Fibroblast of skin of abdomen (primary cell): ENCODE results near the gene PRTFDC1. TPM values are rescaled to one million over a fixed set of nuclear protein-coding genes. Genes with fewer than 3 reads are reported as not detected.
A peak's percentile ranks its signal among the peaks of the same experiment; 100 is the strongest.
"Not testable (repeated sequence)": the region's sequence is repeated elsewhere in the genome, so short reads cannot be mapped to it uniquely, and the experiment has no call there.

Experiments used
- DNase-seq: peaks from one replicate; pipeline ENCODE4 v3.0.0-alpha.2; 2013
- polyA plus RNA-seq, 2 experiments: library from polyadenylated mRNA; unstranded; fragments of 120-200 nt; gene quantifications; one replicate each; pipeline ENCODE4 v1.2.1, GENCODE V29; 2013; ENCODE audit not compliant: insufficient read length in 2 of 2

Gene PRTFDC1
- 15.0 TPM for polyA plus RNA-seq (2013, experiment 1 of 2; ENCODE audit: insufficient read length)
- 14.2 TPM for polyA plus RNA-seq (2013, experiment 2 of 2; ENCODE audit: insufficient read length)

DNA sequence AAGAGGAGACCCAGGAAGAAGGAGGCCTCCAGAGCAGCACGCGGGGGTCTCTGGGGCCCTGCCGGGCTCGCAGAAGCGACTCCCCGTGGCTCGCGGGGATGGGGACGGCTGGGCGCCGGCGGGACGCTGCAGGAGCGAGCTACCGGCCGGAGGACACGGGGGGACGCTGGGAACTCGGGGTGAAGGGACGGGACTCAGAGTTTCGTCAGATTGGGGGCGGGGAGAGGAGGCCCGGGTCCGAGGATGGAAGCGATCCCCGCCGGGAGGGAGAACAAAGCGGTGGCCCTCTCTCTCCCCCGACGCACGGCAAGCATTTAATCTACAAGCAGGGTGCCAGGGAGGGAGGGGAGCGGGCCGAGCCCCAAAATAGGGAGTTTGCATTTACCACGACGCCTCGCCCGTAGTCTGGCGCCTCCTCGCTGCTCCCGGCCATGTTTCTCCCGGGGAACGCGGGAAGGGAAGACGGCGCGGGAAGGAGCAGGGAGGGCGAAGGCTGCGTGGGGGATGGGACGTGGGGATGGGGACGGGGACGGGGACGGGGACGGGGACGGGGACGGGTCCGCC is at the start of gene PRTFDC1:
PRTFDC1 (minus strand) TSS at position 464 of the 564 bp plus-strand sequence; CDS start at position 433, 31 bp downstream.
- peak; percentile 49 for DNase-seq

- no peak for DNase-seq
These were observed 45.6 kb upstream of the PRTFDC1 start for GRCh38 chr10:24998044-24998443.

- peak; percentile 9 for DNase-seq
These were observed 42.7 kb upstream of the PRTFDC1 start for GRCh38 chr10:24995072-24995471.

GRCh38 chr10:24993237-24993958 is 41.0 kb upstream of the PRTFDC1 start:
- no peak for DNase-seq

- no peak for DNase-seq
These were observed 40.2 kb upstream of the PRTFDC1 start for GRCh38 chr10:24992512-24993133.

- DNase-seq: no peak
These were observed 38.9 kb upstream of the PRTFDC1 start for GRCh38 chr10:24991298-24991697.

GRCh38 chr10:24989867-24990266 is 37.5 kb upstream of the PRTFDC1 start:
- DNase-seq: no peak

DNA sequence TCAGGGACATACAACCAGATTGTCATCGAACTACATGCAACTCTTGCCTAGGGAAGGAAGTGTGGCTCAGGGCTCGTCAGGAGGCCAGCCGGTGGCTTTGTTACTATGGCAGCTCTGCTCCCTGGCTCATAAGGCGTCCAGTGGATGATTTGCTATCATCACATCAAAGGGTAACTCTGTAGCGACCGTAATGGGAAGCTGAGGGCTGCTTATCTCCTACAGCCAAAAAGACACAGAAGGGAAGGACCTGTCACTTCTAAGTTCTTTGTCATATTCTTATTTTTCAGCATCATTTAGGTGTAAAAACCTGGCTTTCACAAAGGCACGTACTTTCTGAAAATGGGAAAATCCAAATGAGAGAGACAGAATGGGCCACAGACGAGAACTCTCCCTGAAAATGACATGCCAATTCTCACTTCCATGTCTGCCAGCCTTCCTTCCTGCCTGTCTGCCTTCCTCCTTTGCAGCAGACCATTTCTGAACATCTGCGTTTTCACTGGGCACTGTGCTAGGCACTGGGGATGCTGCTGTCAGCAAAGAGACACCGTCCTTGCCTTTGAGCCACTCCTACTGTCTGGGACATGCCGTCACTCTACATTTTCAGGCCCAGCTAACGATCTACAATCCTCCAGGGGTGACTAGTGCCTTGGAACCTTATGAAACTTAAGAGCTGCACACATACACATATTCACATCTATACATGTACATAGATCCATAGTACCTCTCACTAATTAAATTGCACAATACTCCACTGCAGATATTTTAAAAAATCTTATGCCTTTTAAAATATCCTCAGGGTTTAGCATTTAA is 36.6 kb upstream of the PRTFDC1 start:
- no peak for DNase-seq

- DNase-seq: no peak
These were observed 32.5 kb upstream of the PRTFDC1 start for GRCh38 chr10:24984906-24985305.

- DNase-seq: peak; percentile 18
These were observed 31.5 kb upstream of the PRTFDC1 start for GRCh38 chr10:24983946-24984345.

DNA sequence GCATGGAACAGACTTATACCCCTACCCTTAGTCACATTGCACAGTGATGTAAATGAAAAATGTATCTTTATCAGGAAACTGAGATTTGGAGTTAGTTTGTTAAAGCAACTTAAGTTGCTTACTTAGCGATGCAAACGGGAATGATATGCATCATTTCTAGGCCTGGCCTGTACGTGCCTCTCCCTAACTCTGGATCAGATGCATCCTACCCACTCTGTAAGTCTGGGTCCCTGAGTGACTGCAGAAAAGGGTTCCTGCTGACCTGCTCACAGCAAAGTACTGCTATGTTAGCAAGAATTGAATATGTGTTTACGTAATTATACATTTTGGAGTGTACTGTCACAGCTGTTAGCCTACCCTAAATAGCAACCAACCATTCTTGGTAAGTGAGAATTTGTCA is 30.7 kb upstream of the PRTFDC1 start:
- DNase-seq: no peak

GRCh38 chr10:24982319-24983112 is 30.1 kb upstream of the PRTFDC1 start:
- no peak for DNase-seq

- DNase-seq: peak; percentile 18
These were observed 28.8 kb upstream of the PRTFDC1 start for GRCh38 chr10:24981161-24981710.

DNA sequence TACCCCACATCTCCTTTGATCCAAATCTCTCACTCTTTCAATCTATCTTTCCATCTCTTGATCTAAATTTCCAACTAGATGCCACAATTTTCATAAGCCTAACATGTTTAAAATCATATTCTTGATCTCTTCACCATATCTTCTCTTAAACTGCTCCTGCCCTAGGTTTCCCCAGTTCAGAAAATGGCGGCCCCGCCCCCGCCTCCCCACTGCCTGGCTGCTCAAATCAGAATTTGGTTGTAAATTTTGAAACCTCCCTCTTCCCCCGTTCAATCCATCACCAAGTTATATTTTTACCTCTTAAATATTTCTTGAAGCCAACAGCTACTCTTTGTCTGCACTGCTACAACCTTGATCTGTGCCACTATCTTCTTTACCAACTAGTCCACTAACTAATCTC is 27.3 kb upstream of the PRTFDC1 start:
- no peak for DNase-seq

GRCh38 chr10:24974976-24975375 is 22.6 kb upstream of the PRTFDC1 start:
- DNase-seq: peak; percentile 77

DNA sequence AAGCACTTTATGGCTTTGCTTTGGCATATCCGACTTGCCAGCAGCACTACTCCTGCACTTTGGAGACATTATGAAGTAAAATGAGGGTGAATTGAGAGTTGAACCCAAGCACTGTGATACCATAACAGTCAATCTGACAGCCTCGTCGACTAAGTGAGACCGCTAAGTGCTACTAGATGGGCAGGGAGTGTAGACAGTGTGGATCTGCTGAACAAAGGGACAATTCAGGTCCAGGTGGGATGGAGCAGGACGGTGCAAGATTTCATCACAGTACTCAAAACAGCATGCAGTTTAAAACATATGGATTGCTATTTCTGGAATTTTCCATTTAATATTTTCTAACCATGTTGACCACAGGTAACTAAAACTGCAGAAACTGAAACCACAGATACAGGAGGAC is 20.8 kb upstream of the PRTFDC1 start:
- DNase-seq: no peak

DNA sequence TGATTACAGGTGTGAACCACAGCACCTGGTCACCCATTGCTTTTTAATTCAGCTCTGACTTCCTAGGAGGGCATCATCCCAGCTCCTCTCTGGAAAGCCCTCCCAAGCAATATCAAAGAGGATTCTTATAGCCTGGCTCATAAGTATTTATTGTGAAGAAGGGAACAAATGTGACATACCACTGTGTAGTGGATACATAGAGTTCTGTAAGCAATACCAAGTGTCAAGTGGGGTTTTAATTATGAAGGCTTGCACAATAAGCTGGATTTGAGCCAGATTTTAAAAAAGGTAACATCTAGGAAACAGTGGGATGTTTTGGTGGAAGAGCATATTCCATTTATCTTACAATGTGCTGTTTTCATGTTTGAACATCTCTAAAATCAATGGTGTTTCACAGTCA is 19.0 kb upstream of the PRTFDC1 start:
- DNase-seq: no peak

GRCh38 chr10:24969841-24970281 is 17.5 kb upstream of the PRTFDC1 start:
- peak; percentile 61 for DNase-seq

DNA sequence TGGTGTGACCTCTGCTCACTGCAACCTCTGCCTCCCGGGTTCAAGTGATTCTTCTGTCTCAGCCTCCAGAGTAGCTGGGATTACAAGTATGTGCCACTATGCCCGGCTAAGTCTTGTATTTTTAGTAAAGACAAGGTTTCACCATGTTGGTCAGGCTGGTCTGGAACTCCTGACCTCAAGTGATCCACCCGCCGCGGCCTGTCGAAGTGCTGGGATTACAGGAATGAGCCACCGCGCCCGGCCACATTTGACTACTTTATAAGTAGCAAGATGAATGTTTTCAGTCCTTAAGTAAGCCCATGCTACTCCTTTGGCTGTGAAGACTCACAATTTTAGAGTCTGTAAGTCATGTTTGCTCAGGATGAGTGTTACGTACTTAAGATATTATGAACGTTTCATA is 16.5 kb upstream of the PRTFDC1 start:
- not testable (repeated sequence) for DNase-seq

DNA sequence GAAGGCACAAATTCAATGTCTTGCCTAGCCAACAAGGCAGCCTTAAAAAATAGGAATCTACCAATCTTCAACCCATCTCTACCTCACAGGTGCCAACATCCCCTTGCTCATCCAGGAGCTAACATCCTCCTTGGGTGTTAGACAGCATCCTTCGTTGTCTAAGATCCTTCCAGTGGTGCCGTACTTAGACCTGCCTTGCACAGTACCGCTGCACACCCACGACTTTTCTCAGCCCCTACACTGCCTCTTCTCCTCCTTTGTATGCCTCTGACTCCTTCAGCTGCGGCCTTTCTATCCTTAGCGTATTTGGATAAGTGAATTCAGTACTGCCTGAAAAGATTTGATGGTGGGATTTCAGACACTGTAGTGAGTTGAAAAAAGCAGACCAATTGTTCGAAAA is 15.9 kb upstream of the PRTFDC1 start:
- DNase-seq: no peak

- DNase-seq: no peak
These were observed 14.6 kb upstream of the PRTFDC1 start for GRCh38 chr10:24966962-24967481.
